AG04450 (cell line): ENCODE results near the gene ADPRS. TPM values are rescaled to one million over a fixed set of nuclear protein-coding genes. Genes with fewer than 3 reads are reported as not detected.
A peak's percentile ranks its signal among the peaks of the same experiment; 100 is the strongest.

Experiments used
- CTCF ChIA-PET: fragments of 300-600, 350-600 bp; formaldehyde crosslinking; extraction: SDS; loops from one replicate; lab custom pipeline; 2022; ENCODE audit warnings: antibody characterized with exemption, inconsistent platforms; lab: Charles Lee
- POLR2A ChIA-PET: fragments of 350-600 bp; formaldehyde crosslinking; extraction: SDS; loops from one replicate; lab custom pipeline; 2021; ENCODE audit warnings: antibody characterized with exemption, inconsistent platforms; lab: Yijun Ruan, JAX
- DNase-seq: peaks from one replicate; pipeline ENCODE4 v3.0.0-alpha.2; 2011; ENCODE audit warnings: low read depth, low spot score
- H3K27ac ChIP-seq: one replicate; pipeline ENCODE4 v1.5.1; 2012; ENCODE audit warnings: low read depth, low read length, control low read depth
- H3K27me3 ChIP-seq: one replicate; pipeline ENCODE4 v1.6.0; 2012; ENCODE audit warnings: low read length; ENCODE audit not compliant: control insufficient read depth, insufficient read depth
- H3K4me3 ChIP-seq: 2 replicates; pipeline ENCODE4 v1.5.1; 2011; ENCODE audit warnings: mild to moderate bottlenecking, low read depth, low read length, control low read depth
- H3K9me3 ChIP-seq: 2 replicates; pipeline ENCODE4 v1.5.1; 2012; ENCODE audit warnings: low read length; ENCODE audit not compliant: control insufficient read depth, insufficient read depth
- polyA plus RNA-seq: library from polyadenylated mRNA; depleted of rRNA; stranded (reverse); fragments of >200 nt; gene quantifications from 2 replicates; pipeline ENCODE4 v1.2.3, GENCODE V29; 2011
- TF ChIP-seq, protein P1 (sequence below): IDR thresholded peaks from 2 replicates; pipeline ENCODE4 v1.5.1; 2011; ENCODE audit warnings: low read depth, low read length, control low read depth, inconsistent platforms

ADPRS gene
- polyA plus RNA-seq, 1 experiment = 22.1 TPM

DNA sequence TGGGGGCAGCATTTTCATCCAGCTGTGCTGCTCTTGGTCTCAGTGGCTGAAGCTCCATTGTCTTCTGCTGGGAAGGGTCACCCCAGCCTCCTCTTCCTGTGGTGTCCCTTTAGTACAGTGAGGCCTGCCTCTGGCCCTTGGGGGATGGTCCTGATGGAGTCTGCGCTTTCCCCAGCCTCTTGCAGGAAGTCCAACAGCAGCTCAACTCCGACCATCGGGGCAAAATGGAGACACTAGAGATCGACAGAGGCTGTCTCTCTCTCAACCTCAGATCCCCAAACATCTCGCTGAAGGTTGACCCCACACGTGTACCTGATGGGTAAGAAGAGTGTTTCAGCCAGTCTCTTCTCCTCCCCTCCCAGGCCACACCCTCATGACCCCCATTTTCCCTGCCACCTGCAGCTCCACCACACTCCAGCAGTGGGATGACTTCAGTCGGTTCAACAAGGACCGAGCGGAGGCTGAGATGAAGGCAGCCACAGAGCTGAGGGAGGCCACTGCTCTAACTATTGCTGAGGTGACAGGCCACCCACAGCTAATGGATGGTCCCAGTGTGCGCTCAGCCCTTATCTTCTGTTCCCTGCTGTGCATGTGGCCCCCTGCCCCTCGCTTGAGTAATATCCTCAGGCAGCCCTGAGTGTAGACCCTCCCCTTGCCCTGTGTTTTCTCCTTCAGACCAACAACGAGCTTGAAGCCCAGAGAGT lies 2.0 kb upstream of the ADPRS start:
- POLR2A ChIA-PET = no interaction called here
- Histone ChIP-seq H3K27me3 (no peaks in the 10 kb centered on the region), H3K9me3 (no peaks in the 10 kb centered on the region), H3K4me3 (no peak overlapping the region), H3K27ac (no peak overlapping the region)
- CTCF ChIA-PET = interaction anchor here (0.9 to 1.1 kb wide), 2 partner anchors 14 to 19 kb away, joined by 4 read pairs; no protein-coding TSS in a partner anchor
- TF ChIP-seq, protein P1, sequence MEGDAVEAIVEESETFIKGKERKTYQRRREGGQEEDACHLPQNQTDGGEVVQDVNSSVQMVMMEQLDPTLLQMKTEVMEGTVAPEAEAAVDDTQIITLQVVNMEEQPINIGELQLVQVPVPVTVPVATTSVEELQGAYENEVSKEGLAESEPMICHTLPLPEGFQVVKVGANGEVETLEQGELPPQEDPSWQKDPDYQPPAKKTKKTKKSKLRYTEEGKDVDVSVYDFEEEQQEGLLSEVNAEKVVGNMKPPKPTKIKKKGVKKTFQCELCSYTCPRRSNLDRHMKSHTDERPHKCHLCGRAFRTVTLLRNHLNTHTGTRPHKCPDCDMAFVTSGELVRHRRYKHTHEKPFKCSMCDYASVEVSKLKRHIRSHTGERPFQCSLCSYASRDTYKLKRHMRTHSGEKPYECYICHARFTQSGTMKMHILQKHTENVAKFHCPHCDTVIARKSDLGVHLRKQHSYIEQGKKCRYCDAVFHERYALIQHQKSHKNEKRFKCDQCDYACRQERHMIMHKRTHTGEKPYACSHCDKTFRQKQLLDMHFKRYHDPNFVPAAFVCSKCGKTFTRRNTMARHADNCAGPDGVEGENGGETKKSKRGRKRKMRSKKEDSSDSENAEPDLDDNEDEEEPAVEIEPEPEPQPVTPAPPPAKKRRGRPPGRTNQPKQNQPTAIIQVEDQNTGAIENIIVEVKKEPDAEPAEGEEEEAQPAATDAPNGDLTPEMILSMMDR = no peak
- no peak for DNase-seq

DNA sequence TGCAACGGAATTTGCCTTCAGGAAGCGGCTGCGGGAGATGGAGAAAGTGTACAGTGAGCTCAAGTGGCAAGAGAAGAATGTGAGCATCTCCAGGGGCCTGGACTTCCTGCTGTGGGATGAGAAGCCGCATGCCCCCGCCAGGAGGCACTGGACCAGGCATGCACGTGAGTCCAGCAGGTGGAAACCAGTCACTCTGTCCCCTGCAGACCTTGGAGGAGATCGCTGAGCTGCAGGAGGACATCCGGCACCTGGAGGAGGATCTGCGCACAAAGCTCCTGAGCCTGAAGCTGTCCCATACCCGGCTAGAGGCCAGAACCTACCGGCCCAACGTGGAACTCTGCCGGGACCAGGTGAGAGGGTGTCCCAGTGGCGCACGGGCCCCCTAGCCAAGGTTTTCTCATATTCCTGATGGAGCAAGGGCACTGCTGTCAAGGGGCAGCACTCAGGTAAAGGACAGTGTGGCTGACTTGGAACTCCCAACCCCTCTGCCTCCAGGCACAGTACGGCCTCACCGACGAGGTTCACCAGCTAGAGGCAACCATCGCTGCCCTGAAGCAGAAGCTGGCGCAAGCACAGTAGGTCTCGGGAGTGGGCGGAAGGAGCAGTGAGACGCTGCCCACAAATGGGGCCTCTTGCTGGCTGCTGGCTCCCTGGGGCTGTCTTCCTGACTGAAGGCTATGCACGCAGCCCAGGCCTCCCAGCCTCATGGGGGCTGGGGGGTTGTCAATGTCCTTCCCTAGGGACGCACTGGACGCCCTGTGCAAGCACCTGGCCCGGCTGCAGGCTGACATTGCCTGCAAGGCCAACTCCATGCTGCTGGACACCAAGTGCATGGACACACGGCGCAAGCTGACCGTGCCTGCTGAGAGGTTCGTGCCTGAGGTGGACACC lies 1.2 kb upstream of the ADPRS start:
- ChIA-PET CTCF (interaction anchor here (1.1 kb wide), 1 partner anchor 15 kb away, joined by 4 read pairs; no protein-coding TSS in a partner anchor), POLR2A (no interaction called here)
- TF ChIP-seq, protein P1 = no peak
- H3K27ac ChIP-seq = no peak overlapping the region
- H3K9me3 ChIP-seq = no peaks in the 10 kb centered on the region
- H3K27me3 ChIP-seq = no peaks in the 10 kb centered on the region
- no peak for DNase-seq
- H3K4me3 ChIP-seq = no peak overlapping the region

DNA sequence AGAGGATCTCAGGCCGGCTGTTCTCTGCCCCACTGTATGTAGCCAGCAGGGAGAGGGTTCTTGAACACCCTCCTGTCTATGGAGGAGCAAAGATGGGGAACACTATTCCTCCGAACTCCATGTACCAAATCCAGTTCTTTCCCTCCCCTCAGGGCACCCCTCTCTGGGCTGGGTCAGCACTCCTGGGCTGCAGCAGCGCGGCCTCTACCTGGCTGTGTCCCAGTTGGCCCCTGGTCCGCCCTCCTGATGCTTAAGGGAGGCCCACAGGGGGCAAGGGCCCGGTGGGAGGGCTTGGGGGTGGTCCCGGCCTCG lies 471 bp upstream of the ADPRS start:
- peak overlapping the region; percentile 59 for H3K4me3 ChIP-seq
- H3K27me3 ChIP-seq = no peaks in the 10 kb centered on the region
- TF ChIP-seq, protein P1 = no peak
- H3K27ac ChIP-seq = peak overlapping the region; percentile 11
- DNase-seq = no peak
- ChIA-PET CTCF (no interaction called here), POLR2A (no interaction called here)
- no peaks in the 10 kb centered on the region for H3K9me3 ChIP-seq

DNA sequence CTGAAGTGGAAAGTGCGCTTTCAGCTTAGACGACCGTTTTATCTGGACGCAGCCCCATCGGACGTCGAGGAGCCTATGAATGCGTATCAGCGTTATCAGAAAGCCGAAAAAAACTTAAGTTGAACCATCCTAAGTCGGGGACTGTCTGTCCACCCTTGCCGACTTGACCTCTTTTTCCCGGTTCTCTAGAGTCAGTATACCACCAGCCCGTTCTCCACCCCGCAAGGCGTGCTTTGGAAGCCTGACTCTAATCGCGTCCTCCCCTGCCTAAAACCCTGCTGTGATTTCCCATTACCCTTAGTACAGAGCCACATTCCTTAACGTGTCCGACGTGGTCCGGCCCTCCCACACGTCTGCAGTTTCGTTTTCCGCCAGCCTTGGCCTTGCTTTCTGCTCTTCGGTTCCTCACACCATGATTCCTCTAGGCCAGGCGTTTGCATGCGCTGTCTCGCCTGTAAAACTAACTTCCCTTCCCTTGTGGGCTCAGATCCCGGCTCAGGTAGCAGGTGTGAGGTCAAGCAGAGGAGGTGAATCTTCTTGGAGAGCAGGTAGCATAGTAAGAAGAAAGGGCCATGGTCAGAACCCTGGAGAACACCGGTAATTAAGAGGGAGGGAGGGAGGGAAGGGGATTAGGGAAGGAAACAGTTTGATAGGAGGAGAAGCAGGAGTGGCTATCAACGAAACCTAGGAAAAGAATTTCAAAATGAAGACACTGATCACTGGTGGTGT lies 865 bp downstream of the ADPRS start:
- TF ChIP-seq, protein P1 = no peak
- POLR2A ChIA-PET = interaction anchor here (0.6 kb wide), 1 partner anchor 20 kb away, joined by 3 read pairs; no protein-coding TSS in a partner anchor
- DNase-seq = peak; percentile 13
- peak overlapping the region; percentile 68 for H3K27ac ChIP-seq
- no peaks in the 10 kb centered on the region; the same call in 1 of the 2 replicates for H3K9me3 ChIP-seq
- CTCF ChIA-PET = interaction anchor here (0.7 to 1.5 kb wide), 2 partner anchors 45 to 196 kb away, joined by 3 to 4 read pairs; no protein-coding TSS in a partner anchor
- H3K27me3 ChIP-seq = no peaks in the 10 kb centered on the region
- peak overlapping the region; percentile 88 for H3K4me3 ChIP-seq
